Measurements from ENCODE around the gene SLC13A2. TPM values are rescaled to one million over a fixed set of nuclear protein-coding genes. Genes with fewer than 3 reads are reported as not detected.

Gene SLC13A2
- total RNA-seq, 1 donor from 2014 or later = not detected

DNA sequence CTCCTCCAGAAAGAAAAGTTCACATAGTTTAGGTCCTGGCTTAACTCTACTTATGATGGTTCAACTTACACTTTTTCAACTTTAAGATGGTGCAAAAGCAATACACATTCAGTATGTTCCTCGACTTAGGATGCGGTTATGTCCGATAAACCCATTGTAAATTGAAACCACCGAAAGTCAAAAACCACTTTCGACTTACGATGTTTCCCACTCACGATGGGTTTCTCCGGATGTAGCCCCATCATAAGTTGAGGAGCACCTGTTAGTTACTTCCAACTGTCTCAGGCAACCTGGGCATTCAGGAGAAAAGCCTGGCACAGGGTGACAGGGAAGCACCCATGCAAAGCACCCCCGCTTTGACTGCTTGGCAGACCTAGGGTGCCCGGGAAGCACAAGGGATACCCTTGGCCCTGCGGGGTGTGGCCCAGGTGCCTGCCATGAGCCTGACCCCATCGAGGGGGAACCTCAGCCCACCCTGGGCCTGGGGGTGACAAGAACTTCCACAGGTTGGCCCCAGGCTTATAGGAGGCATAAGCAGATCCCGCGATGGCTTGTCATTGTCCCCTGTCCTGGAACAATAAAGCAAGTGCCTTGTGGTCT is 65.0 kb downstream of the SLC13A2 start:
- no peaks in the 10 kb centered on the region for H3K9me3 ChIP-seq (ENCODE audit: low read depth)
- H3K4me3 ChIP-seq = no peak overlapping the region
- peaks cover 3% of the 10 kb centered on the region for H3K27me3 Mint-ChIP-seq (ENCODE audit: insufficient read depth, low read depth)
- H3K9me3 Mint-ChIP-seq = no peaks in the 10 kb centered on the region
- no peak overlapping the region for H3K4me3 Mint-ChIP-seq
- no peak overlapping the region for H3K9ac ChIP-seq
- H4K20me1 ChIP-seq (ENCODE audit: low read depth) = no peaks in the 10 kb centered on the region
- H3K79me2 ChIP-seq (ENCODE audit: low read depth) = no peaks in the 10 kb centered on the region
- peaks cover 3% of the 10 kb centered on the region for H3K4me1 Mint-ChIP-seq
- TF ChIP-seq EZH2phosphoT487 (IDR thresholded peaks at IDR 0.05) = no peak
- no peak for TF ChIP-seq EZH2 (IDR thresholded peaks at IDR 0.05)
- TF ChIP-seq, protein P1, sequence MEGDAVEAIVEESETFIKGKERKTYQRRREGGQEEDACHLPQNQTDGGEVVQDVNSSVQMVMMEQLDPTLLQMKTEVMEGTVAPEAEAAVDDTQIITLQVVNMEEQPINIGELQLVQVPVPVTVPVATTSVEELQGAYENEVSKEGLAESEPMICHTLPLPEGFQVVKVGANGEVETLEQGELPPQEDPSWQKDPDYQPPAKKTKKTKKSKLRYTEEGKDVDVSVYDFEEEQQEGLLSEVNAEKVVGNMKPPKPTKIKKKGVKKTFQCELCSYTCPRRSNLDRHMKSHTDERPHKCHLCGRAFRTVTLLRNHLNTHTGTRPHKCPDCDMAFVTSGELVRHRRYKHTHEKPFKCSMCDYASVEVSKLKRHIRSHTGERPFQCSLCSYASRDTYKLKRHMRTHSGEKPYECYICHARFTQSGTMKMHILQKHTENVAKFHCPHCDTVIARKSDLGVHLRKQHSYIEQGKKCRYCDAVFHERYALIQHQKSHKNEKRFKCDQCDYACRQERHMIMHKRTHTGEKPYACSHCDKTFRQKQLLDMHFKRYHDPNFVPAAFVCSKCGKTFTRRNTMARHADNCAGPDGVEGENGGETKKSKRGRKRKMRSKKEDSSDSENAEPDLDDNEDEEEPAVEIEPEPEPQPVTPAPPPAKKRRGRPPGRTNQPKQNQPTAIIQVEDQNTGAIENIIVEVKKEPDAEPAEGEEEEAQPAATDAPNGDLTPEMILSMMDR (IDR thresholded peaks at IDR 0.05) = no peak
- no peaks in the 10 kb centered on the region for H3K4me1 ChIP-seq
- H3K27ac ChIP-seq = no peak overlapping the region
- H3K27me3 ChIP-seq = no peaks in the 10 kb centered on the region
- H3K36me3 ChIP-seq = no peaks in the 10 kb centered on the region
- DNase-seq (ENCODE audit: low spot score) = no peak
- H2AFZ ChIP-seq (replicated peaks) = no peak overlapping the region
- no peak overlapping the region for H3K4me2 ChIP-seq
- peak overlapping the region; percentile 75 for H3K27ac Mint-ChIP-seq
- H3K36me3 Mint-ChIP-seq = no peaks in the 10 kb centered on the region
- no peaks in the 10 kb centered on the region for H3F3A ChIP-seq (ENCODE audit: low read depth)

DNA sequence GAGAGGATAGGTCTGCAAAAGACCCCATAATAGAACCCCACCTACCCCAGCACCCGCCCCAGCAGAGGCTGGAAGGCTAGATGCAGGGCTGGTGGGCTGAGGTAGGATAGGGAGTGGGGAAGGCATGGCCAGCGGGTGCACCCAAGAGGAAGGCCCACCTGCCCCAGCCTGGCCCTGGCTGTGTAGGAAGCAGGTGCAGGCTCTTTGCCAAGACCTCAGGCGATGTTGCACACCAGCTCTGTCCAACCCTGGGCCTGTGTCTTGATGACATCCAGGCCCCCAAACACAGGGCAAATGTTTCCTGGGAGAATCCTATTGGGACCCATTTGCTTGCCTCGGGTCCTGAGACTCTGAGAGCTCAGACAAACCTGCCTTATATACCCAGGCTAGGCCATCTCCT is 66.8 kb downstream of the SLC13A2 start:
- H2AFZ ChIP-seq (replicated peaks) = no peak overlapping the region
- H4K20me1 ChIP-seq (ENCODE audit: low read depth) = no peaks in the 10 kb centered on the region
- no peaks in the 10 kb centered on the region for H3K36me3 Mint-ChIP-seq
- peaks cover 2% of the 10 kb centered on the region for H3K4me1 Mint-ChIP-seq
- H3K9me3 Mint-ChIP-seq = no peaks in the 10 kb centered on the region
- no peaks in the 10 kb centered on the region for H3K36me3 ChIP-seq
- no peak for TF ChIP-seq EZH2phosphoT487 (IDR thresholded peaks at IDR 0.05)
- no peak for DNase-seq (ENCODE audit: low spot score)
- no peak overlapping the region for H3K4me3 ChIP-seq
- no peaks in the 10 kb centered on the region for H3F3A ChIP-seq (ENCODE audit: low read depth)
- no peak overlapping the region for H3K9ac ChIP-seq
- H3K4me1 ChIP-seq = peaks cover 7% of the 10 kb centered on the region
- no peak overlapping the region for H3K4me2 ChIP-seq
- no peaks in the 10 kb centered on the region for H3K79me2 ChIP-seq (ENCODE audit: low read depth)
- H3K27me3 Mint-ChIP-seq (ENCODE audit: insufficient read depth, low read depth) = peaks cover 4% of the 10 kb centered on the region
- no peak overlapping the region for H3K27ac Mint-ChIP-seq
- no peak overlapping the region for H3K4me3 Mint-ChIP-seq
- no peaks in the 10 kb centered on the region for H3K9me3 ChIP-seq (ENCODE audit: low read depth)
- no peak overlapping the region for H3K27ac ChIP-seq
- H3K27me3 ChIP-seq = no peaks in the 10 kb centered on the region

DNA sequence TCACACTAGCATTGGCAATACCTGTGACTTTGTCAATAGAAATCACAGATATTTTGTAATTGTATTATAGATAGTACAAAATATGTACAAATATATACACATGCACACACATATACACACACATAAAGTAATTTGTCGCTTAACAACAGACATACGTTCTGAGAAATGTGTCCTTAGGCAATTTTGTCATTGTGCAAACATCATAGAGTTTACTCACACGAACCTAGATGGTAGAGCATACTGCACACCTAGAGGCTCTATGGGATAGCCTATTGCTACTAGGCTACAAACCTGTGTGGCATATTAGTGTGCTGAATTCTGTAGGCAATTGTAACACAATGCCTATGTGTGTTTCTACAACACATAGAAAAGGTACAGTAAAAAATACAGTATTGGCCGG is 68.0 kb downstream of the SLC13A2 start:
- no peak overlapping the region for H3K27ac Mint-ChIP-seq
- TF ChIP-seq EZH2 (IDR thresholded peaks at IDR 0.05) (no peak), EZH2phosphoT487 (IDR thresholded peaks at IDR 0.05) (no peak)
- TF ChIP-seq, protein P1 (IDR thresholded peaks at IDR 0.05) = no peak
- H3K9ac ChIP-seq = no peak overlapping the region
- peaks cover 7% of the 10 kb centered on the region for H3K4me1 ChIP-seq
- no peaks in the 10 kb centered on the region for H3F3A ChIP-seq (ENCODE audit: low read depth)
- no peak overlapping the region for H3K4me3 ChIP-seq
- no peak overlapping the region for H3K4me2 ChIP-seq
- no peak overlapping the region for H2AFZ ChIP-seq (replicated peaks)
- DNase-seq (ENCODE audit: low spot score) = no peak
- no peak overlapping the region for H3K4me3 Mint-ChIP-seq
- H3K79me2 ChIP-seq (ENCODE audit: low read depth) = no peaks in the 10 kb centered on the region
- H3K4me1 Mint-ChIP-seq = peaks cover 5% of the 10 kb centered on the region
- no peaks in the 10 kb centered on the region for H3K9me3 ChIP-seq (ENCODE audit: low read depth)
- no peaks in the 10 kb centered on the region for H3K36me3 Mint-ChIP-seq
- H3K9me3 Mint-ChIP-seq = no peaks in the 10 kb centered on the region
- H4K20me1 ChIP-seq (ENCODE audit: low read depth) = no peaks in the 10 kb centered on the region
- H3K27me3 ChIP-seq = no peaks in the 10 kb centered on the region
- H3K36me3 ChIP-seq = no peaks in the 10 kb centered on the region
- H3K27ac ChIP-seq = no peak overlapping the region
- H3K27me3 Mint-ChIP-seq (ENCODE audit: insufficient read depth, low read depth) = peaks cover 4% of the 10 kb centered on the region

DNA sequence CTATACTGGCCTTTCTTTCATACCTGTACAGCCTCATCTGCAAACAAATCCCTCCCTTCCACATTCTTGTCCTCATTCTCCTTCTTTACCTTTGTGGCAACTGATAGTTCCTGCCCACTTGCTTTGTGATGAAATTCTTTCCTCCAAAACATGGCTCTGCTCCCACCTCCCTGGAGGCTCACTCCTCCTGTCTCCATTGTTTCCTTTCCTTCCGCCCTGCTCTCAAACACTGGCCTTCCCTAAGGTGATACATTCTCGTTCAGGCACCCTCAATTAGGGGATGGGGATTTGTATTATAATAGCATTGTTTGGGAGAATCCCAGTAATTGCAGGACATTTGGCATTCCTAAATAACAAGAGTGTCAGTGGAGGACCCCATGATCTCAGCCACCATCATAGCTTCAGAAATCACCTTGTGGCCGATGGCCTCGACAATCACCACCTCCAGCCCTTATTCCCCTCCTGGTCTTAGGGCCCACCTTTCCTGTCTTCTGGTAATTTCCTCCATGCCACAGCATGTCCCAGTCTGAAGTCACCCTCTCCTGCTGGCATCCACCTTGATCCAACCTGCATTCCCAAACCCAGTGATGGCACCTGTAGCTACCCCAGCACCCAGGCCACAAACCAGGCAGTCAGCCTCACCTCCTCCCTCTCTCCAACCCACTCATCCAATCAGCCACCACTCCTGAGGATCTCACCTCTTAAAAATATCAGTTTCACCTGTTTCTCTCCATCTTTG is 71.1 kb downstream of the SLC13A2 start:
- H3K36me3 Mint-ChIP-seq = no peaks in the 10 kb centered on the region
- H3K4me3 Mint-ChIP-seq = peak overlapping the region; percentile 4
- H3F3A ChIP-seq (ENCODE audit: low read depth) = peaks cover 12% of the 10 kb centered on the region
- no peak overlapping the region for H3K27ac ChIP-seq
- H3K4me1 Mint-ChIP-seq = peaks cover 25% of the 10 kb centered on the region
- H3K9me3 Mint-ChIP-seq = no peaks in the 10 kb centered on the region
- H3K4me1 ChIP-seq = peaks cover 21% of the 10 kb centered on the region
- H3K4me2 ChIP-seq = peak overlapping the region; percentile 29
- peaks cover 19% of the 10 kb centered on the region for H4K20me1 ChIP-seq (ENCODE audit: low read depth)
- DNase-seq (ENCODE audit: low spot score) = no peak
- H3K4me3 ChIP-seq = no peak overlapping the region
- TF ChIP-seq, protein P1 (IDR thresholded peaks at IDR 0.05) = no peak
- TF ChIP-seq EZH2 (IDR thresholded peaks at IDR 0.05) (no peak), EZH2phosphoT487 (IDR thresholded peaks at IDR 0.05) (no peak)
- H3K36me3 ChIP-seq = no peaks in the 10 kb centered on the region
- no peak overlapping the region for H3K27ac Mint-ChIP-seq
- peaks cover 2% of the 10 kb centered on the region for H3K27me3 Mint-ChIP-seq (ENCODE audit: insufficient read depth, low read depth)
- H2AFZ ChIP-seq (replicated peaks) = no peak overlapping the region
- no peaks in the 10 kb centered on the region for H3K27me3 ChIP-seq
- H3K9ac ChIP-seq = no peak overlapping the region
- H3K9me3 ChIP-seq (ENCODE audit: low read depth) = no peaks in the 10 kb centered on the region
- H3K79me2 ChIP-seq (ENCODE audit: low read depth) = no peaks in the 10 kb centered on the region

Data from neural progenitor cell (in vitro differentiated cells).